OCI-LY3 (cell line): ENCODE data around the gene TRIM14.

Experiments
- CTCF ChIP-seq: fragments of 200-600, 300-600 bp; sonication (generic); IDR thresholded peaks from 2 replicates; pipeline ENCODE4 v1.5.1; 2014; ENCODE audit warnings: antibody characterized with exemption, low read length, low read depth
- EZH2phosphoT487 ChIP-seq: fragments of 200-600 bp; shearing (Covaris generic); IDR thresholded peaks from 2 replicates; pipeline ENCODE4 v1.6.1; 2018; ENCODE audit warnings: antibody characterized with exemption, mixed run types, low read depth

- no peak for TF ChIP-seq CTCF
- TF ChIP-seq EZH2phosphoT487, result no peak
These were observed 24.0 kb upstream of the TRIM14 start for GRCh38 chr9:98142925-98143481.
